OCI-LY7 (cell line): ENCODE results near the gene FRAS1. TPM values are rescaled to one million over a fixed set of nuclear protein-coding genes. Genes with fewer than 3 reads are reported as not detected.

Experiments
- BruUV-seq: library from RNA; stranded (reverse); fragments of 400-500 nt; replicated peaks from 2 replicates; lab custom pipeline; 2021; lab: Mats Ljungman, UMichigan
- CTCF ChIA-PET: fragments of 300-600 bp; sonication (Branson Sonifier 250); formaldehyde crosslinking; loops from one replicate; lab custom pipeline; 2022; ENCODE audit warnings: antibody characterized with exemption; ENCODE audit not compliant: unreplicated experiment; lab: Charles Lee
- POLR2A ChIA-PET: fragments of 300-600 bp; sonication (Branson Sonifier 250); formaldehyde crosslinking; loops from one replicate; lab custom pipeline; 2022; ENCODE audit warnings: antibody characterized with exemption; lab: Charles Lee
- DNase-seq: peaks from one replicate; pipeline ENCODE4 v3.0.0-alpha.2; 2015; ENCODE audit warnings: low spot score
- H2AFZ ChIP-seq: fragments of 200-600 bp; sonication (generic), shearing (Covaris generic); 2 replicates; pipeline ENCODE4 v1.6.1; 2014; ENCODE audit warnings: mild to moderate bottlenecking, antibody characterized with exemption, low read length, moderate library complexity
- H3K27ac ChIP-seq: fragments of 200-600 bp; sonication (generic); 2 replicates; pipeline ENCODE4 v1.5.1; 2014; ENCODE audit warnings: mixed run types, low read depth, mild to moderate bottlenecking, moderate library complexity, low read length, inconsistent platforms; ENCODE audit not compliant: poor library complexity, severe bottlenecking
- H3K36me3 ChIP-seq: fragments of 200-600 bp; sonication (generic); 2 replicates; pipeline ENCODE4 v1.6.1; 2014; ENCODE audit warnings: mild to moderate bottlenecking, antibody characterized with exemption, low read length, moderate library complexity, mixed read lengths; ENCODE audit not compliant: insufficient read depth
- H3K4me1 ChIP-seq: fragments of 200-600 bp; sonication (generic); 2 replicates; pipeline ENCODE4 v1.5.1; 2014; ENCODE audit warnings: mild to moderate bottlenecking, low read length; ENCODE audit not compliant: insufficient read depth, poor library complexity, severe bottlenecking
- H3K4me2 ChIP-seq: fragments of 200-600 bp; sonication (generic); 2 replicates; pipeline ENCODE4 v1.6.1; 2014; ENCODE audit warnings: mild to moderate bottlenecking, low read length
- H3K4me3 ChIP-seq: fragments of 200-600 bp; sonication (generic); 2 replicates; pipeline ENCODE4 v1.5.1; 2014; ENCODE audit warnings: mild to moderate bottlenecking, low read depth, low read length; ENCODE audit not compliant: poor library complexity, severe bottlenecking
- H3K79me2 ChIP-seq: fragments of 200-600 bp; sonication (generic); 2 replicates; pipeline ENCODE4 v1.6.1; 2016; ENCODE audit warnings: low read depth, mild to moderate bottlenecking, low read length, moderate library complexity, mixed read lengths; ENCODE audit not compliant: insufficient read depth
- H3K9me2 ChIP-seq: fragments of 200-600 bp; sonication (generic); 2 replicates; pipeline ENCODE4 v1.6.1; 2016; ENCODE audit warnings: mild to moderate bottlenecking, low read length, mixed read lengths; ENCODE audit not compliant: insufficient read depth
- H3K9me3 ChIP-seq: fragments of 200-600 bp; sonication (generic); 2 replicates; pipeline ENCODE4 v1.6.1; 2014; ENCODE audit warnings: mild to moderate bottlenecking, mixed run types, low read length, mixed read lengths
- H4K20me1 ChIP-seq: fragments of 200-600 bp; sonication (generic); 2 replicates; pipeline ENCODE4 v1.6.1; 2014; ENCODE audit warnings: mild to moderate bottlenecking, antibody characterized with exemption, low read length, moderate library complexity, mixed read lengths; ENCODE audit not compliant: insufficient read depth
- EZH2phosphoT487 ChIP-seq: fragments of 200-600 bp; sonication (generic); IDR thresholded peaks from 2 replicates; pipeline ENCODE4 v1.6.1; 2018; ENCODE audit warnings: low read depth, borderline replicate concordance, mild to moderate bottlenecking, mixed run types, antibody characterized with exemption, low read length, moderate library complexity, mixed read lengths
- intact Hi-C: fragments of 100-400 bp; cut with micrococcal nuclease; formaldehyde crosslinking; loops from one replicate; pipeline ENCODE4 v1.10.0; 2022; ENCODE audit not compliant: unreplicated experiment
- total RNA-seq, 2 experiments: library from RNA; depleted of rRNA in 1 of 2; stranded (reverse); fragments of >200 nt in 1 of 2; shearing (Covaris generic) in 1 of 2; gene quantifications; 2 replicates each; pipeline ENCODE4 v1.2.3, GENCODE V29; 2014 to 2022
- TF ChIP-seq, protein P1 (sequence below): fragments of 200-600 bp; sonication (generic); conservative IDR thresholded peaks from 2 replicates; pipeline ENCODE4 v1.5.1; 2014; ENCODE audit warnings: mild to moderate bottlenecking, antibody characterized with exemption, low read length, moderate library complexity, mixed read lengths

The FRAS1 gene
- total RNA-seq, 2 experiments from 2014 or later: 0.19 to 0.30 TPM

DNA sequence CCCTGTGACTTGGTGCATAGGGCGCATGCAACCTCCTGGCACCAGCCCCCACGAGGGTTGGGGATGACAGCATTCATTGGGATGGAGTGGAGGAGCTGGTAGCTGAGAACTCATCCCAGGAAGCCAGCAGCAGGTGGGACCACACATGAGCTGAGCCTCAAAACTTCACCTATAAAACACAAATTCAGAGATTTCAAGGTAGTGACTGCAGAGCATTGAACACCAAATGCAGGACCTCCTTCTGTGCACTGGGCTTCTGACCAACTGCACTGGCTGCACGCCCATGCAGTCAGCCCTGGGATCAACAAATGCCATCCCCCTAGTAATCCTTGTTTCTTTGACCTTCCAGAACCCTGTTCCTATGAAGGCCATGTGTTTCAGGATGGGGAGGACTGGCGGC is 197.8 kb downstream of the FRAS1 start:
- CTCF ChIA-PET: no interaction called here
- H3K9me2 ChIP-seq: no peaks in the 10 kb centered on the region
- intact Hi-C loops: no loop called here

DNA sequence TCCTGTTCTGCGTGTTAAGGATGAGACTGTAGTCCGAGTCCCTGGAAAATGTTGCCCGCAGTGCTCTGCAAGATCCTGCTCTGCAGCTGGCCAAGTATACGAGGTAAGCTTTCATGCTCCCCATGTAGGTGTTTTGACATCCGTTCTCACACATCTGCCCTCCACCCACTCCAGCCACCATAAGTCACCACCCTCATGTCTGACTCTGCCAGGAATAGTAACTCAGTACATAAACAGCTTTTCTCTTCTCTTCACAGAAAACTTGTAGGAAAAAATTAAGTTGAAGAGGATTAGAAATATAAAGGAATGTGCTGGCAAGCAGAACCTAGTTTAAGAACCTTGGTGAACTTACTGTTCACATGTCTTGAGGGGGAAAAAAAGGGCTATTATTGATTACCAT is 207.9 kb downstream of the FRAS1 start:
- intact Hi-C loops: no loop called here
- Histone ChIP-seq H3K79me2 (no peaks in the 10 kb centered on the region), H2AFZ (no peak overlapping the region), H3K4me3 (no peak overlapping the region), H4K20me1 (no peaks in the 10 kb centered on the region), H3K27ac (no peak overlapping the region), H3K4me2 (no peak overlapping the region), H3K9me3 (no peaks in the 10 kb centered on the region), H3K36me3 (no peaks in the 10 kb centered on the region), H3K4me1 (no peaks in the 10 kb centered on the region), H3K9me2 (no peaks in the 10 kb centered on the region)
- TF ChIP-seq EZH2phosphoT487: no peak
- TF ChIP-seq, protein P1, sequence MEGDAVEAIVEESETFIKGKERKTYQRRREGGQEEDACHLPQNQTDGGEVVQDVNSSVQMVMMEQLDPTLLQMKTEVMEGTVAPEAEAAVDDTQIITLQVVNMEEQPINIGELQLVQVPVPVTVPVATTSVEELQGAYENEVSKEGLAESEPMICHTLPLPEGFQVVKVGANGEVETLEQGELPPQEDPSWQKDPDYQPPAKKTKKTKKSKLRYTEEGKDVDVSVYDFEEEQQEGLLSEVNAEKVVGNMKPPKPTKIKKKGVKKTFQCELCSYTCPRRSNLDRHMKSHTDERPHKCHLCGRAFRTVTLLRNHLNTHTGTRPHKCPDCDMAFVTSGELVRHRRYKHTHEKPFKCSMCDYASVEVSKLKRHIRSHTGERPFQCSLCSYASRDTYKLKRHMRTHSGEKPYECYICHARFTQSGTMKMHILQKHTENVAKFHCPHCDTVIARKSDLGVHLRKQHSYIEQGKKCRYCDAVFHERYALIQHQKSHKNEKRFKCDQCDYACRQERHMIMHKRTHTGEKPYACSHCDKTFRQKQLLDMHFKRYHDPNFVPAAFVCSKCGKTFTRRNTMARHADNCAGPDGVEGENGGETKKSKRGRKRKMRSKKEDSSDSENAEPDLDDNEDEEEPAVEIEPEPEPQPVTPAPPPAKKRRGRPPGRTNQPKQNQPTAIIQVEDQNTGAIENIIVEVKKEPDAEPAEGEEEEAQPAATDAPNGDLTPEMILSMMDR: no peak
- no peak for DNase-seq
- BruUV-seq: no TSS peak
- ChIA-PET POLR2A (no interaction called here), CTCF (no interaction called here)

More for the DNA sequence above, 197.8 kb downstream of the FRAS1 start:
- TF ChIP-seq EZH2phosphoT487: no peak
- TF ChIP-seq, protein P1: no peak
- no peak overlapping the region for H2AFZ ChIP-seq
- no peaks in the 10 kb centered on the region for H4K20me1 ChIP-seq
- no peak overlapping the region for H3K4me2 ChIP-seq
- BruUV-seq: no TSS peak
- H3K4me3 ChIP-seq: no peak overlapping the region
- POLR2A ChIA-PET: no interaction called here
- H3K9me3 ChIP-seq: no peaks in the 10 kb centered on the region
- DNase-seq: no peak
- H3K36me3 ChIP-seq: no peaks in the 10 kb centered on the region
- no peaks in the 10 kb centered on the region for H3K79me2 ChIP-seq
- peaks cover 4% of the 10 kb centered on the region for H3K4me1 ChIP-seq
- no peak overlapping the region for H3K27ac ChIP-seq

GRCh38 chr4:78267790-78268189 is 210.7 kb downstream of the FRAS1 start:
- no peak for TF ChIP-seq EZH2phosphoT487
- TF ChIP-seq, protein P1: no peak
- ChIA-PET POLR2A (no interaction called here), CTCF (no interaction called here)
- Histone ChIP-seq H3K4me1 (no peaks in the 10 kb centered on the region), H3K27ac (no peak overlapping the region), H3K9me3 (no peaks in the 10 kb centered on the region), H4K20me1 (no peaks in the 10 kb centered on the region), H3K4me2 (no peak overlapping the region), H3K9me2 (no peaks in the 10 kb centered on the region), H3K79me2 (no peaks in the 10 kb centered on the region), H3K4me3 (no peak overlapping the region), H3K36me3 (no peaks in the 10 kb centered on the region), H2AFZ (no peak overlapping the region)
- no TSS peak for BruUV-seq
- no peak for DNase-seq
- intact Hi-C loops: no loop called here
